MG63 (cell line): Measurements from ENCODE around the gene PACS1. TPM values are rescaled to one million over a fixed set of nuclear protein-coding genes. Genes with fewer than 3 reads are reported as not detected.
A peak's percentile ranks its signal among the peaks of the same experiment; 100 is the strongest.
"Not testable (repeated sequence)": the region's sequence is repeated elsewhere in the genome, so short reads cannot be mapped to it uniquely, and the experiment has no call there.

Source experiments
- DNase-seq: peaks from one replicate; pipeline ENCODE4 v3.0.0-alpha.2; 2020
- H3K27me3 ChIP-seq: fragments of 250-450 bp; sonication (Bioruptor Pico); 2 replicates; pipeline ENCODE4 v1.5.1; 2020; ENCODE audit warnings: mild to moderate bottlenecking, moderate library complexity
- H3K36me3 ChIP-seq: fragments of 250-450 bp; sonication (Bioruptor Pico); 2 replicates; pipeline ENCODE4 v1.5.1; 2020; ENCODE audit warnings: mild to moderate bottlenecking, moderate library complexity
- H3K4me3 ChIP-seq: fragments of 250-450 bp; sonication (Bioruptor Pico); 2 replicates; pipeline ENCODE4 v1.5.1; 2020; ENCODE audit warnings: mild to moderate bottlenecking, moderate library complexity
- H3K9me3 ChIP-seq: fragments of 250-450 bp; sonication (Bioruptor Pico); 2 replicates; pipeline ENCODE4 v1.5.1; 2020; ENCODE audit warnings: mild to moderate bottlenecking, moderate library complexity
- total RNA-seq: library from RNA; depleted of rRNA; stranded (reverse); fragments of >200 nt; shearing (Covaris generic); gene quantifications from 2 replicates; pipeline ENCODE4 v1.2.3, GENCODE V29; 2014; ENCODE audit warnings: low replicate concordance

Gene PACS1
- total RNA-seq, 1 experiment from 2014 or later = 11.2 TPM

DNA sequence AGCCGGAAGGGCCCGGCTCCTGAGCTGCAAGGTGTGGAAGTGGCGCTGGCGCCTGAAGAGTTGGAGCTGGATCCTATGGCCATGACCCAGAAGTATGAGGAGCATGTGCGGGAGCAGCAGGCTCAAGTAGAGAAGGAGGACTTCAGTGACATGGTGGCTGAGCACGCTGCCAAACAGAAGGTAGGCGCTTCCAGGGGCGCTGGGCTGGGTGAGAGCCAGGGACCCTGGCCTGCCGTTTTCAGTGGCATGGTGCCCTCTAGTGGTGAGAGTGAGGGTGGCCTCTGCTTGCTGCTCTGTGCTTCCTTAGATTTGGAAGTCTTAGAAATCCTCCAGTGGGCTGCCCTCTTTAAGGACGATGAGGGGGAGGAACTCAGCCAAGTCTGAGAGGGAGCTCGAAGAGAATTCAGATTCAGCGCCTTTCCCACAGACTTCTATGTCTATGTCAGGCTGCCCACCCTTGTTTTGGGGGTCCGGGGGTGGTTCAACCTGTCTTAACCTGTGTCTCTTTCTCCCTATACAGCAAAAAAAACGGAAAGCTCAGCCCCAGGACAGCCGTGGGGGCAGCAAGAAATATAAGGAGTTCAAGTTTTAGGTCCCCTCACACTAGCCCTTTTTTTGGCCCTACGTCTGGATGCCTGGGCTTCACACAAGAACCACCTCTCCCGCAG lies 1.8 kb upstream of the PACS1 start:
- DNase-seq = peak; percentile 55

GRCh38 chr11:66068923-66069714 lies 953 bp upstream of the PACS1 start:
- Histone ChIP-seq H3K36me3 (peaks cover 59% of the 10 kb centered on the region), H3K4me3 (peak overlapping the region; percentile 48), H3K9me3 (peaks cover 3% of the 10 kb centered on the region), H3K27me3 (no peaks in the 10 kb centered on the region)
- peak; percentile 30 for DNase-seq

More for the DNA sequence above, 1.8 kb upstream of the PACS1 start:
- Histone ChIP-seq H3K36me3 (peaks cover 67% of the 10 kb centered on the region), H3K9me3 (peaks cover 6% of the 10 kb centered on the region), H3K27me3 (no peaks in the 10 kb centered on the region), H3K4me3 (no peak overlapping the region)

GRCh38 chr11:66070604-66071380 lies 720 bp downstream of the PACS1 start:
- H3K4me3 ChIP-seq = peak overlapping the region; percentile 66
- no peaks in the 10 kb centered on the region for H3K27me3 ChIP-seq
- peaks cover 42% of the 10 kb centered on the region for H3K36me3 ChIP-seq
- H3K9me3 ChIP-seq = no peaks in the 10 kb centered on the region
- peak; percentile 44 for DNase-seq

- Histone ChIP-seq H3K27me3 (no peaks in the 10 kb centered on the region), H3K36me3 (peaks cover 36% of the 10 kb centered on the region), H3K4me3 (peak overlapping the region; percentile 66), H3K9me3 (no peaks in the 10 kb centered on the region)
- DNase-seq = no peak
Observed at GRCh38 chr11:66071381-66071801, 1.3 kb downstream of the PACS1 start.

GRCh38 chr11:66072081-66072480 lies 2.0 kb downstream of the PACS1 start:
- DNase-seq = no peak
- Histone ChIP-seq H3K36me3 (peaks cover 30% of the 10 kb centered on the region), H3K9me3 (no peaks in the 10 kb centered on the region), H3K27me3 (no peaks in the 10 kb centered on the region), H3K4me3 (no peak overlapping the region)

DNA sequence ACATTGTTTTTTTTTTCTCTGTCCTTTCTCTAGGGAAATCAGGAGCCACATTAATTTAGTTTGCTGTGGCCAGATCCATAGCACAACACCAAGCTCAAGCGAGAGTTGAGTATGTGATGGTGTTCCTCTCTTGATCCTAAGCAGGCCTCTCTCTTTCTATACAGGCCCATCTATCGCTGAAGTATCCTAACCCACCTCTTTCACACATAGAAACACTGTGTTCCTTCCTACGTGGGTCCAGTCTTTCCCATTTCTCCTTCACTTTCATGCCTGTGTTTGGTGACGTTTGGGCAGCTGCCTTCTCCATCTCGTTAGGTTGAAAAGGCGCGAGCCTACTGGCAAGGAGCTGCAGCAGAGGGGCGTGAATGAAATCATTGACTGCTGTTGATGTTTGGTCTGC lies 2.4 kb downstream of the PACS1 start:
- Histone ChIP-seq H3K27me3 (no peaks in the 10 kb centered on the region), H3K9me3 (no peaks in the 10 kb centered on the region), H3K36me3 (peaks cover 25% of the 10 kb centered on the region), H3K4me3 (no peak overlapping the region)
- no peak for DNase-seq

DNA sequence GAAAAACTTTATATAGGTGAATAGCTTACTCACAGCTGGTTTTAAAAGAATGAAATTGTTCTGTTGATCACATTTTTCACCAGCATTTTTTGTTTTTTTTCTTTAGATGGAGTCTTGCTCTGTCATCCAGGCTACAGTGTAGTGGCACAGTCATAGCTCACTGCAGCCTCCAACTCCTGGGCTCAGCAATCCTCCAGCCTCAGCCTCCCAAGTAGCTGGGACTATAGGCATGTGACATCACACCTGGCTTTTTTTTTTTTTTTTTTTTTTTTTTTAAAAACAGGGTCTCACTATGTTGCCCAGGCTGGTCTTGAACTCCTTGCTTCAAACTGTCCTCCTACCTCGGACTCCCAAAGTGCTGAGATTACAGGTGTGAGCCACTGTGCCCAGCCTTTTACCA lies 3.6 kb downstream of the PACS1 start:
- peaks cover 14% of the 10 kb centered on the region for H3K36me3 ChIP-seq
- no peaks in the 10 kb centered on the region for H3K27me3 ChIP-seq
- DNase-seq = no peak
- no peak overlapping the region for H3K4me3 ChIP-seq
- H3K9me3 ChIP-seq = no peaks in the 10 kb centered on the region

- H3K4me3 ChIP-seq = no peak overlapping the region
- DNase-seq = no peak
- H3K9me3 ChIP-seq = no peaks in the 10 kb centered on the region
- H3K27me3 ChIP-seq = no peaks in the 10 kb centered on the region
- peaks cover 2% of the 10 kb centered on the region; the same call in 1 of the 2 replicates for H3K36me3 ChIP-seq
Observed at GRCh38 chr11:66075273-66075672, 5.2 kb downstream of the PACS1 start.

- peaks cover 2% of the 10 kb centered on the region; the same call in 1 of the 2 replicates for H3K36me3 ChIP-seq
- H3K9me3 ChIP-seq = no peaks in the 10 kb centered on the region
- H3K4me3 ChIP-seq = no peak overlapping the region
- no peaks in the 10 kb centered on the region for H3K27me3 ChIP-seq
- no peak for DNase-seq
Observed at GRCh38 chr11:66076561-66076960, 6.5 kb downstream of the PACS1 start.

DNA sequence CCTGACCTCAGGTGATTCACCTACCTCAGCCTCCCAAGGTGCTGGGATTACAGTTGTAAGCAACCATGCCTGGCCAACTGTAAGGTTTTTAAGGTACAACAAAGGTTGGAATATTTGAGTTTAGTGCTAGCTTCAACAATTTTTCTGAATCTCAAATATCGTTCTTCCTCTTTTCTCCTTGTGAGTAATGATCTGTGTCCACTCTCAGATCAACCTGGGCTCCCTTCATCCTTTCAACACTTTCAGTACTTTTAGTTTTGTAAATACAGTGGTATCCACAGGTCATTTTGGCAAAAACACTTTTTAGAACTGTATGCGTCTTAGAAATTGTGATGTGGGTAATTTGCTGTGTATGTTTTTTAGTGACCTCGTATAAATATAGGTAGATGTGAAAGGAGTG lies 7.9 kb downstream of the PACS1 start:
- Histone ChIP-seq H3K27me3 (no peaks in the 10 kb centered on the region), H3K4me3 (no peak overlapping the region), H3K36me3 (peaks cover 2% of the 10 kb centered on the region; the same call in 1 of the 2 replicates), H3K9me3 (no peaks in the 10 kb centered on the region)
- no peak for DNase-seq

DNA sequence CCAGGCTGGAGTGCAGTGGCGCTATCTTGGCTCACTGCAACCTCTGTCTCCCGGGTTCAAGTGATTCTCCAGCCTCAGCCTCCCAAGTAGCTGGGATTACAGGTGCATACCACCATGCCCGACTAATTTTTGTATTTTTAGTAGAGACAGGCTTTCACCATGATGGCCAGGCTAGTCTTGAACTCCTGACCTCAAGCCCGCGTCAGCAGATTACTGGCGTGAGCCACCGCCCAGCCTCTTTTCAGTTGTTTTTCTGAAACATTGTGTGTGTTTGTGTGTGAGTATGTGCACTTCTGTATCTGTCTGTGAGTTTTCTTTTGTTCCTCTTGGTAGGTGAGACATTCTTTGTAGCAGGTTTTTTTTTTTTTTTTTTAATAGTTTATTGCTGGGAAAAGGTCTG lies 8.9 kb downstream of the PACS1 start:
- not testable (repeated sequence) for H3K27me3 ChIP-seq, H3K36me3 ChIP-seq, DNase-seq, H3K4me3 ChIP-seq, H3K9me3 ChIP-seq

DNA sequence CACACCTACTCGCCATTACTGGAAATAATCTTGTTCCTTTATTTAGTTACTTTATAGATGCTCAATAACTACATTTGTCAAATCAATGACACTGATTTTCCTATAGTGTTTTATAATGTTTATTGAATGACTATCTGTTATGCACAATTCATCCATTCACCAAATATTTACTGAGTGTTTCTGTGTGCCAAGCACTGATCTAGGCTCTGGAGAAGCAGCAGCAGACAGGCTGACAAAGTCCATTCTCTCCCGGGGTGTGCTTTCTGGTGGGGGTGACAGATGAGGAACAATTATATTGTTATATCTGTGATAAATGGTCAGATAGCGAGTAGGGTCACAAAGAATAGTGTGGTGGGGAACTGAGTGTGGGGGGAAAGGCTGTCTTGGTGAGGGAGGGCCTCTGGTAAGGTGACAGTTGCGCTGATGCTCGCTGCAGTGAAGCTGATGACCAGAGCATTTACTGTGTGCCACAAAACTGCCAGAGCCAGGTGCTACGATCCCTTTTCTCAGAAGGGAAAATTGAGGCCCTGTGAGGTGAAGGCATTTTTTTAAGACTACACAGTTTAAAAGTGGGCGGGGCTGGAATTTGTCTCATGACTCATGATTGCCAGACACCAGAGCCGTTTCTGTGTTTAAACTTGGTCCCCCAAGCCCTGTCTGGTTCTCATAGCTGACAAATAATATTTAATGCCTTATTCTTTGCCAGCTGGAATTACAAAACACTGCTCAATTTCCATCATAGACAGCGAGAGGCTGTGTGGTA lies 10.2 kb downstream of the PACS1 start:
- Histone ChIP-seq H3K9me3 (no peaks in the 10 kb centered on the region), H3K36me3 (no peaks in the 10 kb centered on the region; the same call in 1 of the 2 replicates), H3K4me3 (no peak overlapping the region), H3K27me3 (no peaks in the 10 kb centered on the region)
- peak; percentile 71 for DNase-seq

DNA sequence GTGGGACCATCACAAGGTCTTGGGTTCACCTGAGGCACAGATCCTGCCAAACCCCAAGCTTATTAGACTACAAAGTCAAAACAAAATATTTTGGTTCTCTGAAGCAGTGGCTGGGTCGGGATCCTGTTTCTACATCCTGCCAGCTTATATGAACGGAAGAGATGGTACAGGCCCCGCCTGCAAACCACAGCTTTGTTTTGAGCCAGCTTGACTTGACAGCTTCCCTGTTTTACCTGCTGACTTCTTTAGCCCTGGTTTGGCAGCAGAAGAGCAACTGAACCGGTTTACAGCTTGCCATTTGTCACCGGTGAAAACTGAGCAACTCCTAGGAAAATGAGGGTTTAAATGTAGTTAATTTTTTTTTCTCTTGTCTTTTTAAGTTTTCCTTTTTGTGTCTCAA lies 11.4 kb downstream of the PACS1 start:
- H3K4me3 ChIP-seq = no peak overlapping the region
- DNase-seq = no peak
- H3K27me3 ChIP-seq = no peaks in the 10 kb centered on the region

DNA sequence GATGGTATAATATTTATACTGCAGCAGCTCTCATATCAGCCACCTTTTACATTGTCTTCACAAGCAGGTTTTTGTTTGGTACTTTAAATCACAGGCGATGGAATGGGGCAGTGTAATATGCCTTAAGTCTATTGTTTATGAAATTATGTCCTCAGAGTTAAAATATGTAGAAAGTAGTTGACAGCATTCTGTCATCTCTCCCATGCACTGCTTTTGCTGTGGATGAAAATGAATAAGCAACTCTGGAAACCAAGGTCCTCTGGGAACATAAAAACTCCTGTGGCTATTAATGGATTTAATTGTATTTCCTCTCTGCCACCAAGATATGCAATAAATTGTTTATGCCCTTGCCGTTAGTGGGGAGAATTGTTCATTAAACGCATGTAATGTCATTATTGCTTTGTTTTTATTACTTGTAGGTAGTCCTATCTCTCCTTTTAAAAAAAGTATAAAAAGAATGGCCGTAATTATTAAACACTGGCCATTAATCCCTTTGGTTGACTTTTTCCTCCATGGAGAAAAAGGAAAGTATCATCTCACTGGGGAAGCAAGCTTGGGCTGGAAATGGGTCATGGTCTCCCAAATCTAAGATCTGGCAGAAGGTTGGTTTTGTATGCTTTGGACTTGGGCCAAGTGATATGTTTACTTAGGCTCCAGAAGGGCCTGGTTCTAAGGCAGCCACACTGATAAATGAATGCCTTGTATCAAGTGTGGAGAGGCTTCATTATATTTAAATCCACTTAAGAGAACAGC lies 13.1 kb downstream of the PACS1 start:
- no peaks in the 10 kb centered on the region for H3K9me3 ChIP-seq
- no peak overlapping the region for H3K4me3 ChIP-seq
- H3K27me3 ChIP-seq = no peaks in the 10 kb centered on the region
- no peaks in the 10 kb centered on the region for H3K36me3 ChIP-seq
- DNase-seq = no peak

More for the DNA sequence above, 11.4 kb downstream of the PACS1 start:
- no peaks in the 10 kb centered on the region; the same call in 1 of the 2 replicates for H3K36me3 ChIP-seq
- H3K9me3 ChIP-seq = no peaks in the 10 kb centered on the region

- no peaks in the 10 kb centered on the region for H3K9me3 ChIP-seq
- no peak for DNase-seq
- H3K36me3 ChIP-seq = no peaks in the 10 kb centered on the region
- H3K27me3 ChIP-seq = no peaks in the 10 kb centered on the region
- H3K4me3 ChIP-seq = no peak overlapping the region
Observed at GRCh38 chr11:66083767-66084166, 13.7 kb downstream of the PACS1 start.
